Natural killer cell (primary cell): Measurements from ENCODE around the gene NRXN2. TPM values are rescaled to one million over a fixed set of nuclear protein-coding genes. Genes with fewer than 3 reads are reported as not detected.
A peak's percentile ranks its signal among the peaks of the same experiment; 100 is the strongest.

Experiments
- ATAC-seq, 3 donors: fragments of 150-1000 bp in 2 of 3; fragments of 200-7000 bp in 1 of 3; cut with Tn5 transposase; 1 replicate in 1 of 3; 2 replicates in 2 of 3; pipeline ENCODE4 v1.10.0; 2021; ENCODE audit warnings: mild to moderate bottlenecking in 2 of 3, moderate library complexity in 2 of 3
- DNase-seq, 2 donors: peaks; one replicate each; pipeline versions ENCODE4 v3.0.0 to v3.0.0-alpha.2; 2013 to 2021; ENCODE audit warnings: mixed read lengths in 1 of 2
- H3K27ac ChIP-seq: one replicate; pipeline ENCODE4 v1.5.1; 2013; ENCODE audit warnings: mild to moderate bottlenecking, low read length
- H3K27me3 ChIP-seq: one replicate; pipeline ENCODE4 v1.6.1; 2013; ENCODE audit warnings: low read length; ENCODE audit not compliant: control insufficient read depth, insufficient read depth
- H3K36me3 ChIP-seq: one replicate; pipeline ENCODE4 v1.6.1; 2013; ENCODE audit warnings: low read length; ENCODE audit not compliant: control insufficient read depth, insufficient read depth
- H3K4me1 ChIP-seq: one replicate; pipeline ENCODE4 v1.6.1; 2013; ENCODE audit warnings: low read length; ENCODE audit not compliant: control insufficient read depth, insufficient read depth
- H3K4me3 ChIP-seq: one replicate; pipeline ENCODE4 v1.5.1; 2013; ENCODE audit warnings: low read length
- H3K9me3 ChIP-seq: one replicate; pipeline ENCODE4 v1.6.1; 2013; ENCODE audit warnings: low read length; ENCODE audit not compliant: control insufficient read depth, insufficient read depth
- H3K27ac Mint-ChIP-seq, 2 donors: one replicate each; pipeline ENCODE4 v1.8.0; 2022; ENCODE audit warnings: mild to moderate bottlenecking in 2 of 2, mixed read lengths in 2 of 2, moderate library complexity in 1 of 2
- H3K27me3 Mint-ChIP-seq, 2 donors: one replicate each; pipeline ENCODE4 v1.8.0; 2022; ENCODE audit warnings: low read depth in 2 of 2, mixed read lengths in 2 of 2
- H3K36me3 Mint-ChIP-seq: one replicate; pipeline ENCODE4 v1.8.0; 2022; ENCODE audit warnings: mixed read lengths
- H3K4me1 Mint-ChIP-seq, 2 donors: one replicate each; pipeline ENCODE4 v1.8.0; 2022; ENCODE audit warnings: mixed read lengths in 2 of 2
- H3K4me3 Mint-ChIP-seq: one replicate; pipeline ENCODE4 v1.8.0; 2022; ENCODE audit warnings: mild to moderate bottlenecking, moderate library complexity, mixed read lengths
- H3K9me3 Mint-ChIP-seq, 2 donors: one replicate each; pipeline ENCODE4 v1.8.0; 2022; ENCODE audit warnings: mixed read lengths in 2 of 2
- WGBS: methylation state at CpG from one replicate; pipeline ENCODE4 v1.1.7; 2013; ENCODE audit warnings: missing lambda C conversion rate; ENCODE audit not compliant: insufficient coverage; 5-methylcytosine and 5-hydroxymethylcytosine counted together
- intact Hi-C: fragments of 100-400 bp; cut with micrococcal nuclease; formaldehyde crosslinking; loops from one replicate; pipeline ENCODE4 v1.14.2; 2022
- total RNA-seq, 4 donors: library from RNA; stranded (reverse); fragments of 120-200 nt in 1 of 4; gene quantifications; one replicate each; pipeline versions ENCODE4 v1.2.3 to v1.2.4, GENCODE V29; 2013 to 2022
- TF ChIP-seq, protein P1 (sequence below): fragments of 200-600 bp; IDR thresholded peaks from one replicate; pipeline ENCODE4 v1.8.0; 2022; ENCODE audit warnings: antibody characterized with exemption

The NRXN2 gene
- total RNA-seq, 3 donors from 2014 or later (not counting 1 experiment from before 2014, with no cell fraction given) = 2.9 to 9.6 (median 7.7) TPM

- H3K9me3 Mint-ChIP-seq = no peaks in the 10 kb centered on the region
- WGBS = 92% methylated on average over 6 of the region's 9 CpGs
- ATAC-seq = no peak
- H3K27me3 Mint-ChIP-seq = no peaks in the 10 kb centered on the region
- no peaks in the 10 kb centered on the region for H3K36me3 Mint-ChIP-seq
- Histone ChIP-seq H3K27me3 (no peaks in the 10 kb centered on the region), H3K4me3 (no peak overlapping the region), H3K27ac (no peak overlapping the region), H3K4me1 (peaks cover 5% of the 10 kb centered on the region), H3K9me3 (no peaks in the 10 kb centered on the region), H3K36me3 (no peaks in the 10 kb centered on the region)
- DNase-seq = no peak
- peaks cover 0 to 6% of the 10 kb centered on the region in 2 donors for H3K4me1 Mint-ChIP-seq
- no peak overlapping the region for H3K27ac Mint-ChIP-seq
- TF ChIP-seq, protein P1, sequence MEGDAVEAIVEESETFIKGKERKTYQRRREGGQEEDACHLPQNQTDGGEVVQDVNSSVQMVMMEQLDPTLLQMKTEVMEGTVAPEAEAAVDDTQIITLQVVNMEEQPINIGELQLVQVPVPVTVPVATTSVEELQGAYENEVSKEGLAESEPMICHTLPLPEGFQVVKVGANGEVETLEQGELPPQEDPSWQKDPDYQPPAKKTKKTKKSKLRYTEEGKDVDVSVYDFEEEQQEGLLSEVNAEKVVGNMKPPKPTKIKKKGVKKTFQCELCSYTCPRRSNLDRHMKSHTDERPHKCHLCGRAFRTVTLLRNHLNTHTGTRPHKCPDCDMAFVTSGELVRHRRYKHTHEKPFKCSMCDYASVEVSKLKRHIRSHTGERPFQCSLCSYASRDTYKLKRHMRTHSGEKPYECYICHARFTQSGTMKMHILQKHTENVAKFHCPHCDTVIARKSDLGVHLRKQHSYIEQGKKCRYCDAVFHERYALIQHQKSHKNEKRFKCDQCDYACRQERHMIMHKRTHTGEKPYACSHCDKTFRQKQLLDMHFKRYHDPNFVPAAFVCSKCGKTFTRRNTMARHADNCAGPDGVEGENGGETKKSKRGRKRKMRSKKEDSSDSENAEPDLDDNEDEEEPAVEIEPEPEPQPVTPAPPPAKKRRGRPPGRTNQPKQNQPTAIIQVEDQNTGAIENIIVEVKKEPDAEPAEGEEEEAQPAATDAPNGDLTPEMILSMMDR = no peak
- no peak overlapping the region for H3K4me3 Mint-ChIP-seq
- intact Hi-C loops = no loop called here
Observed at GRCh38 chr11:64626637-64627036, 96.4 kb downstream of the NRXN2 start.

DNA sequence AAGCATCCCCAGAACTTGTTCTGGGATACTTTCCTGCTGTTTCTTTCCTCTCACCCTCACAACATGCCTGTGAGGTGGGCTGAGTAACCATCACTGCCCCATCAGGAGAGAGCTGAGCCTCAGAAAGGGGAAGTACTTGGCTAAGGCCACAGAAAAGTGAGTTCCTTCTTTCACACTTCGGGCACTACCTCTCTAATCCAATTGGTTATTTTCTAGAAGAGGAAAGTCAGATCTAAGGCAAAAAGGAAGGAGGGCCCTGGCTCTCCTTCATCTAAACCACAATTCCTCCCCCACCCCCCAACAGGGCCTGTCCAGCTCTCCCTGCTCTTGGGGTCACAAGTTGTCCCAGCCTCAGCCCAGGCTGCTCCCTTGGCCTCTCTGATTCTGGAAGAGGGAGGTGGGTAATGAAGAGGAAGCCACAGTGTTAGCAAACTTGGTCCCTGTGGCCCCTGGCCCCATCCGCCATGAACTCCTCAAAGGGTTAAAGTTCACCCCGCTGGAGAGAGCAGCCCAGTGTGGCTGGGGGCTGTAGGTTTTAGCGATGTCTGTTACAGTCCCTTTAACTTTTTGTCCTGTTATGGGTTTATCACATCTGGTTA, 98.0 kb downstream of the NRXN2 start:
- H3K27ac ChIP-seq = no peak overlapping the region
- intact Hi-C loops = no loop called here
- H3K4me3 ChIP-seq = no peak overlapping the region
- DNase-seq (no peak), ATAC-seq (peak in 1 of 3 donors; percentile 55)
- Mint-ChIP-seq H3K27ac (no peak overlapping the region), H3K36me3 (no peaks in the 10 kb centered on the region), H3K9me3 (no peaks in the 10 kb centered on the region), H3K4me1 (peaks cover 0 to 4% of the 10 kb centered on the region in 2 donors), H3K4me3 (no peak overlapping the region), H3K27me3 (no peaks in the 10 kb centered on the region)
- 33% methylated on average over 4 of the region's 4 CpGs for WGBS
- no peaks in the 10 kb centered on the region for H3K36me3 ChIP-seq
- peaks cover 10% of the 10 kb centered on the region for H3K4me1 ChIP-seq
- no peaks in the 10 kb centered on the region for H3K27me3 ChIP-seq
- TF ChIP-seq, protein P1 = no peak
- H3K9me3 ChIP-seq = no peaks in the 10 kb centered on the region

GRCh38 chr11:64622681-64623080, 100.3 kb downstream of the NRXN2 start:
- peaks cover 0 to 4% of the 10 kb centered on the region in 2 donors for H3K4me1 Mint-ChIP-seq
- Histone ChIP-seq H3K9me3 (no peaks in the 10 kb centered on the region), H3K36me3 (no peaks in the 10 kb centered on the region), H3K4me3 (no peak overlapping the region), H3K27ac (no peak overlapping the region), H3K27me3 (no peaks in the 10 kb centered on the region), H3K4me1 (peaks cover 10% of the 10 kb centered on the region)
- DNase-seq (no peak), ATAC-seq (no peak)
- H3K27me3 Mint-ChIP-seq = no peaks in the 10 kb centered on the region
- H3K36me3 Mint-ChIP-seq = no peaks in the 10 kb centered on the region
- TF ChIP-seq, protein P1 = no peak
- intact Hi-C loops = no loop called here
- no peaks in the 10 kb centered on the region for H3K9me3 Mint-ChIP-seq
- H3K4me3 Mint-ChIP-seq = no peak overlapping the region
- 91% methylated on average over 17 of the region's 19 CpGs for WGBS
- no peak overlapping the region for H3K27ac Mint-ChIP-seq
